Heart left ventricle (tissue), 16 donors: ENCODE data around the gene FAM168B. TPM values are rescaled to one million over a fixed set of nuclear protein-coding genes. Genes with fewer than 3 reads are reported as not detected.

Source experiments
- ATAC-seq, 4 donors: fragments of 200-7000 bp; cut with Tn5 transposase; one replicate each; pipeline ENCODE4 v1.9.1; 2020 to 2022; ENCODE audit warnings: moderate library complexity in 4 of 4, mild to moderate bottlenecking in 3 of 4, moderate number of reproducible peaks in 1 of 4
- DNase-seq, 5 donors: peaks; one replicate each; pipeline ENCODE4 v3.0.0-alpha.2; 2020
- H3K27ac ChIP-seq, 12 donors: fragments of 200-600 bp; sonication (generic) in 4 of 12; one replicate each; pipeline versions ENCODE4 v1.5.0 to v1.8.0; 2016 to 2022; ENCODE audit warnings: mild to moderate bottlenecking in 2 of 12
- H3K27me3 ChIP-seq, 9 donors: fragments of 200-600 bp; sonication (generic) in 2 of 9; one replicate each; pipeline versions ENCODE4 v1.5.1 to v1.8.0; 2016 to 2022; ENCODE audit warnings: mild to moderate bottlenecking in 3 of 9
- H3K36me3 ChIP-seq, 9 donors: fragments of 200-600 bp; sonication (generic) in 2 of 9; one replicate each; pipeline versions ENCODE4 v1.5.0 to v1.8.0; 2018 to 2022; ENCODE audit warnings: mild to moderate bottlenecking in 2 of 9
- H3K4me1 ChIP-seq, 12 donors: fragments of 200-600 bp; sonication (generic) in 4 of 12; one replicate each; pipeline versions ENCODE4 v1.5.0 to v1.8.0; 2016 to 2022; ENCODE audit warnings: mild to moderate bottlenecking in 3 of 12
- H3K4me3 ChIP-seq, 12 donors: fragments of 200-600 bp; sonication (generic) in 4 of 12; one replicate each; pipeline versions ENCODE4 v1.5.0 to v1.8.0; 2017 to 2022; ENCODE audit warnings: mild to moderate bottlenecking in 9 of 12, moderate library complexity in 4 of 12
- H3K9me3 ChIP-seq, 12 donors: fragments of 200-600 bp; sonication (generic) in 4 of 12; one replicate each; pipeline versions ENCODE4 v1.5.0 to v1.8.0; 2016 to 2022; ENCODE audit warnings: mild to moderate bottlenecking in 1 of 12
- POLR2A ChIP-seq, 2 donors: fragments of 450-650 bp; IDR thresholded peaks; one replicate each; pipeline ENCODE4 v1.6.1; 2017; ENCODE audit warnings: antibody characterized with exemption in 2 of 2, mild to moderate bottlenecking in 2 of 2, moderate library complexity in 2 of 2
- WGBS, 4 donors: extraction: QIAGEN DNeasy Blood & Tissue Kit in 2 of 4; methylation state at CpG; one replicate each; pipeline versions ENCODE4 v1.1.5 to v1.1.7; 2013 to 2018; 5-methylcytosine and 5-hydroxymethylcytosine counted together
- intact Hi-C, 10 donors: fragments of 100-400 bp; cut with DNase I; formaldehyde crosslinking; loops; one replicate each; pipeline versions ENCODE4 v1.11.1 to v1.14.2; 2022
- polyA plus RNA-seq, 2 donors: library from polyadenylated mRNA; stranded (reverse); fragments of 200-250 nt; gene quantifications; one replicate each; pipeline ENCODE4 v1.2.3, GENCODE V29; 2013
- total RNA-seq, 9 donors: library from RNA; depleted of rRNA in 2 of 9; stranded (reverse); fragments of >200 nt in 2 of 9; fragmentation: NEBNext Ultra II Directional in 3 of 9; extraction: Animal tissue kit (Norgen Biotek cat#: 25700) in 3 of 9; gene quantifications; one replicate each; pipeline versions ENCODE4 v1.1.0 to v1.2.4, GENCODE V29; 2016 to 2023
- TF ChIP-seq, protein P1 (sequence below), 12 donors: fragments of 200-600 bp; sonication (generic) in 4 of 12; IDR thresholded peaks; one replicate each; pipeline versions ENCODE4 v1.5.0 to v1.8.0; 2018 to 2022; ENCODE audit warnings: antibody characterized with exemption in 12 of 12, mild to moderate bottlenecking in 5 of 12
- donor health status: ischemic (EF 13 %, LVEDD 7.1; RV severe dilation, severe dysfunction).
- donor health status: healthy with polysubstance abuse.
- donor health status: DM: no; HTN: yes; CAD: no.
- donor health status: DM: no; HTN: no; CAD: no.
- donor health status: ischemic (EF 25% LVEDD 6.9; RV normal size, moderate dysfunction).
- donor health status: ischemic (EF 25% LVEDD 5.7; RV mildly dilated, moderate dysfunction).
- donor health status: healthy.
- donor health status: DM: yes; HTN: yes; CAD: no.
- donor health status: ischemic (EF 35%, LVEDD 5.7; RV mildly dilated, moderate dysfunction).
- donor health status: nonischemic (EF 11% LVEDD 7.7; RV severe dilation, severe dysfunction).
- donor health status: DM: yes; HTN: yes; CAD: no.
- donor health status: PGD.
- donor health status: ischemic (EF 29% LVEDD 5.4; RV normal size, mild dysfunction).
- donor health status: nonischemic (EF 23%, LVEDD 6.1; RV moderate dilation, normal function).

FAM168B gene
- total and polyA plus RNA-seq, 11 donors, result 23.0 to 174 (median 86.9) TPM

GRCh38 chr2:131112529-131112928 is 19.3 kb upstream of the FAM168B start:
- intact Hi-C loops, result no loop called here
- peaks cover 0 to 26% (median 0%) of the 10 kb centered on the region in 9 donors for H3K36me3 ChIP-seq
- no peaks in the 10 kb centered on the region for H3K27me3 ChIP-seq
- ATAC-seq (no peak), DNase-seq (no peak)
- no peak overlapping the region for H3K27ac ChIP-seq
- H3K9me3 ChIP-seq, result no peaks in the 10 kb centered on the region
- 78 to 97% (median 84%) methylated on average over 2 of the region's 2 CpGs for WGBS, 4 donors
- H3K4me3 ChIP-seq, result no peak overlapping the region
- no peak for TF ChIP-seq POLR2A (IDR thresholded peaks at IDR 0.05)
- TF ChIP-seq, protein P1, sequence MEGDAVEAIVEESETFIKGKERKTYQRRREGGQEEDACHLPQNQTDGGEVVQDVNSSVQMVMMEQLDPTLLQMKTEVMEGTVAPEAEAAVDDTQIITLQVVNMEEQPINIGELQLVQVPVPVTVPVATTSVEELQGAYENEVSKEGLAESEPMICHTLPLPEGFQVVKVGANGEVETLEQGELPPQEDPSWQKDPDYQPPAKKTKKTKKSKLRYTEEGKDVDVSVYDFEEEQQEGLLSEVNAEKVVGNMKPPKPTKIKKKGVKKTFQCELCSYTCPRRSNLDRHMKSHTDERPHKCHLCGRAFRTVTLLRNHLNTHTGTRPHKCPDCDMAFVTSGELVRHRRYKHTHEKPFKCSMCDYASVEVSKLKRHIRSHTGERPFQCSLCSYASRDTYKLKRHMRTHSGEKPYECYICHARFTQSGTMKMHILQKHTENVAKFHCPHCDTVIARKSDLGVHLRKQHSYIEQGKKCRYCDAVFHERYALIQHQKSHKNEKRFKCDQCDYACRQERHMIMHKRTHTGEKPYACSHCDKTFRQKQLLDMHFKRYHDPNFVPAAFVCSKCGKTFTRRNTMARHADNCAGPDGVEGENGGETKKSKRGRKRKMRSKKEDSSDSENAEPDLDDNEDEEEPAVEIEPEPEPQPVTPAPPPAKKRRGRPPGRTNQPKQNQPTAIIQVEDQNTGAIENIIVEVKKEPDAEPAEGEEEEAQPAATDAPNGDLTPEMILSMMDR (IDR thresholded peaks at IDR 0.05), result no peak
- H3K4me1 ChIP-seq, result peaks cover 0 to 41% (median 16%) of the 10 kb centered on the region in 12 donors

- DNase-seq, result peak in 4 of 5 donors; percentile 16 to 46 (median 26)
- WGBS, 4 donors, result 2 to 4% (median 3%) methylated on average over 18 to 19 of the region's 19 CpGs
These were observed 12.9 kb upstream of the FAM168B start for GRCh38 chr2:131105950-131106801.

DNA sequence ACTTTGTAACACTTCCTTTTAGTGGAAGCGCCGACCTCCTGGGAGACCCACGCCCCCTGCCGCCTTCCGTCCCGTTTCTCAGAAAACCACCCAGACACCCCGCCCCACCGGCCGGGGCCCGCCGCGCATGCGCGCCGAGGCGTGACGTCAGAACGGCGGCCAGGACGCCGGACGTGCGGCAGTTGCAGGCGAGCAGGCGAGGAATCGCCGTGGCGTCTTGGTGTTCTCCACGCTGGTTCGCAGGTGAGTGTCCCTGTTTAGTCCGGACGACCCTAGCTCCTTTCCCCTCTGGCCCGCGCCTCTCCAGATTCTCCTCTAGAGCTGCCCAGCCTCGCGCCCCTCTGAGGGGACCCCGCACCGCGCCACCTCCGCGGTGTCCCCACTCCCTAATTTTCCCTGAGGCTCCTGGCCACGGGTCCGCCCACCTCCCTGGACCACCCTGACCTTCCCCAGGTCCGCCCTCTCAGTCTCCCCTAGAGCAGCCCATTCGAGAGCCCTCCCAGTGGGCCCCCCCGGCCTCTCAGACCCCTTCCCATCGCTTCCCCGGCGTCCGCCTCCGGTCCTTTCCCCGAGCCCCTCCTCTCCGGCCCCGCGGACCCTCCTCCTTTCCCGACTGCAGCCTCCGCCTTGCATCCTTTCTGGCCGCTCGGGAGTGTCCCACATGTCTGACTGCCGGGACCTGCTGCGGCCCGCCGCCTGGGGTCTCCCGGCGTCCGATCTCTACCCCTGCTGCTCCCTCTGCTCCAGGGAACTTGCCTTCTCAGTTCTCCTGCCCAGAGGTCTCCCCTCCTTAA is 12.1 kb upstream of the FAM168B start, which contains the start of gene PLEKHB2:
Gene PLEKHB2, plus strand, starts transcription at position 181 of the 794 bp plus-strand sequence. CDS start 15,606 bp downstream, outside the sequence.
- Histone ChIP-seq H3K9me3 (no peaks in the 10 kb centered on the region), H3K27ac (peak within 1 kb of the TSS; percentile 79 to 99 (median 92)), H3K36me3 (peaks cover 0 to 8% (median 0%) of the 10 kb centered on the region in 9 donors), H3K4me1 (peaks cover 0 to 35% (median 22%) of the 10 kb centered on the region in 12 donors), H3K27me3 (no peaks in the 10 kb centered on the region), H3K4me3 (peak within 1 kb of the TSS; percentile 81 to 100 (median 96))
- DNase-seq (peak; percentile 93 to 97 (median 94)), ATAC-seq (peak; percentile 80 to 92 (median 89))
- WGBS, 4 donors, result 0 to 1% (median 1%) methylated on average over 58 to 66 of the region's 66 CpGs
- peak; percentile 27 to 83 for TF ChIP-seq POLR2A (IDR thresholded peaks at IDR 0.05)
- TF ChIP-seq, protein P1 (IDR thresholded peaks at IDR 0.05), result peak in 8 of 12 donors; percentile 10 to 56 (median 34)
- intact Hi-C loops, result loop anchor here in 1 of 10 donors (1.0 kb wide), 1 partner anchor 12 kb away; the partner anchor contains the start of gene FAM168B

More at GRCh38 chr2:131105950-131106801, 12.9 kb upstream of the FAM168B start:
- Histone ChIP-seq H3K36me3 (peaks cover 0 to 8% (median 0%) of the 10 kb centered on the region in 9 donors), H3K27ac (peak overlapping the region; percentile 79 to 99 (median 92)), H3K4me1 (peaks cover 0 to 35% (median 22%) of the 10 kb centered on the region in 12 donors), H3K27me3 (no peaks in the 10 kb centered on the region), H3K4me3 (peak overlapping the region; percentile 81 to 100 (median 96)), H3K9me3 (no peaks in the 10 kb centered on the region)
- TF ChIP-seq, protein P1 (IDR thresholded peaks at IDR 0.05), result no peak
- TF ChIP-seq POLR2A (IDR thresholded peaks at IDR 0.05), result no peak
- intact Hi-C loops, result loop anchor here in 1 of 10 donors (1.0 kb wide), 1 partner anchor 13 kb away; the partner anchor contains the start of gene FAM168B
- ATAC-seq, result peak in 3 of 4 donors; percentile 33 to 48 (median 40)
